Uterus (tissue), 2 donors: ENCODE measurements around the gene TSPAN7.

ENCODE experiments used
- POLR2A ChIP-seq, 2 donors: fragments of 450-650 bp; IDR thresholded peaks; one replicate each; pipeline ENCODE4 v1.6.1; 2016; ENCODE audit warnings: antibody characterized with exemption in 2 of 2, mild to moderate bottlenecking in 1 of 2, moderate library complexity in 1 of 2
- TF ChIP-seq, protein P1 (sequence below), 4 experiments: fragments of 200-600 bp in 2 of 4; fragments of 450-650 bp in 2 of 4; sonication (generic) in 2 of 4; IDR thresholded peaks; one replicate each; pipeline ENCODE4 v1.5.1; 2016 to 2019; ENCODE audit warnings: antibody characterized with exemption in 4 of 4, mild to moderate bottlenecking in 2 of 4, moderate library complexity in 1 of 4

DNA sequence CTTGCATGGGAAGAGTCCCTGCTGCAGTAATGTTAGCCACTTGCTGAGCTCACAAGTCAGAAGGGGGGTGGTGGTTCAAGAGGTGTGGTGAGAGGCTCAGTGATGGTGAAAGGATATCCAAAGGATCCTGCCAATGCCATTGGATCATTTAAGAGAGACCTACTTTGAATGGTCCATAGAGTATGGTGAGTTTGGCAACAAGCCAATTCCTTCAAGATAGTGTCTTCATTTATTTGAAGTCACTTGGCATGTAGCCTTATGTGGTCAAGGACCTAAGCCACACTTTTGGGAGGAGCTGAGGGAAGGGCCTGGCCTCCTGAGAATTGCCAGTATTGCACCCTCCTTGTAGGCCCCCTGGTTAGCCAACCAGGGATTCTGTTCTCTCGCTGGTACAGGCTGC is 87.9 kb downstream of the TSPAN7 start:
- TF ChIP-seq, protein P1, sequence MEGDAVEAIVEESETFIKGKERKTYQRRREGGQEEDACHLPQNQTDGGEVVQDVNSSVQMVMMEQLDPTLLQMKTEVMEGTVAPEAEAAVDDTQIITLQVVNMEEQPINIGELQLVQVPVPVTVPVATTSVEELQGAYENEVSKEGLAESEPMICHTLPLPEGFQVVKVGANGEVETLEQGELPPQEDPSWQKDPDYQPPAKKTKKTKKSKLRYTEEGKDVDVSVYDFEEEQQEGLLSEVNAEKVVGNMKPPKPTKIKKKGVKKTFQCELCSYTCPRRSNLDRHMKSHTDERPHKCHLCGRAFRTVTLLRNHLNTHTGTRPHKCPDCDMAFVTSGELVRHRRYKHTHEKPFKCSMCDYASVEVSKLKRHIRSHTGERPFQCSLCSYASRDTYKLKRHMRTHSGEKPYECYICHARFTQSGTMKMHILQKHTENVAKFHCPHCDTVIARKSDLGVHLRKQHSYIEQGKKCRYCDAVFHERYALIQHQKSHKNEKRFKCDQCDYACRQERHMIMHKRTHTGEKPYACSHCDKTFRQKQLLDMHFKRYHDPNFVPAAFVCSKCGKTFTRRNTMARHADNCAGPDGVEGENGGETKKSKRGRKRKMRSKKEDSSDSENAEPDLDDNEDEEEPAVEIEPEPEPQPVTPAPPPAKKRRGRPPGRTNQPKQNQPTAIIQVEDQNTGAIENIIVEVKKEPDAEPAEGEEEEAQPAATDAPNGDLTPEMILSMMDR (IDR thresholded peaks at IDR 0.05), result no peak
- no peak for TF ChIP-seq POLR2A (IDR thresholded peaks at IDR 0.05)
